ENCODE data around the gene RELL2. TPM values are rescaled to one million over a fixed set of nuclear protein-coding genes. Genes with fewer than 3 reads are reported as not detected.

RELL2 gene
- total RNA-seq, 1 donor from 2014 or later: 6.1 TPM

GRCh38 chr5:141650851-141651727 lies 14.3 kb downstream of the RELL2 start, which contains the start of gene FCHSD1:
Gene FCHSD1 (minus strand): TSS chr5:141651418. CDS start chr5:141651368, 50 bp downstream.
- H3K27ac Mint-ChIP-seq (ENCODE audit: unreplicated experiment): peak within 1 kb of the TSS; percentile 86

GRCh38 chr5:141651728-141652105 lies 14.9 kb downstream of the RELL2 start:
- H3K27ac Mint-ChIP-seq (ENCODE audit: unreplicated experiment): no peak overlapping the region
- H3K4me1 Mint-ChIP-seq (ENCODE audit: low read depth): peaks cover 20% of the 10 kb centered on the region
- no peaks in the 10 kb centered on the region for H3K27me3 Mint-ChIP-seq (ENCODE audit: low read depth)
- TF ChIP-seq CTCF (IDR thresholded peaks at IDR 0.05): no peak
- no peak for DNase-seq (ENCODE audit: low spot score)
- peak overlapping the region; percentile 99 for H3K4me3 Mint-ChIP-seq (ENCODE audit: unreplicated experiment)
- H3K9me3 Mint-ChIP-seq (ENCODE audit: low read depth): no peaks in the 10 kb centered on the region
- peaks cover 5% of the 10 kb centered on the region for H3K36me3 Mint-ChIP-seq (ENCODE audit: low read depth)

More at GRCh38 chr5:141650851-141651727, 14.3 kb downstream of the RELL2 start, which contains the start of gene FCHSD1:
- no peak for DNase-seq (ENCODE audit: low spot score)
- H3K36me3 Mint-ChIP-seq (ENCODE audit: low read depth): peaks cover 6% of the 10 kb centered on the region
- H3K9me3 Mint-ChIP-seq (ENCODE audit: low read depth): no peaks in the 10 kb centered on the region
- TF ChIP-seq CTCF (IDR thresholded peaks at IDR 0.05): peak; percentile 25
- no peaks in the 10 kb centered on the region for H3K27me3 Mint-ChIP-seq (ENCODE audit: low read depth)
- H3K4me1 Mint-ChIP-seq (ENCODE audit: low read depth): peaks cover 20% of the 10 kb centered on the region
- peak within 1 kb of the TSS; percentile 99 for H3K4me3 Mint-ChIP-seq (ENCODE audit: unreplicated experiment)

GRCh38 chr5:141654298-141654697 lies 17.5 kb downstream of the RELL2 start:
- peaks cover 3% of the 10 kb centered on the region for H3K36me3 Mint-ChIP-seq (ENCODE audit: low read depth)
- H3K4me1 Mint-ChIP-seq (ENCODE audit: low read depth): peaks cover 23% of the 10 kb centered on the region
- no peaks in the 10 kb centered on the region for H3K9me3 Mint-ChIP-seq (ENCODE audit: low read depth)
- no peak overlapping the region for H3K4me3 Mint-ChIP-seq (ENCODE audit: unreplicated experiment)
- no peak for DNase-seq (ENCODE audit: low spot score)
- no peaks in the 10 kb centered on the region for H3K27me3 Mint-ChIP-seq (ENCODE audit: low read depth)
- peak overlapping the region; percentile 54 for H3K27ac Mint-ChIP-seq (ENCODE audit: unreplicated experiment)
- TF ChIP-seq CTCF (IDR thresholded peaks at IDR 0.05): no peak

- no peaks in the 10 kb centered on the region for H3K27me3 Mint-ChIP-seq (ENCODE audit: low read depth)
- peaks cover 20% of the 10 kb centered on the region for H3K4me1 Mint-ChIP-seq (ENCODE audit: low read depth)
- no peak for TF ChIP-seq CTCF (IDR thresholded peaks at IDR 0.05)
- no peak for DNase-seq (ENCODE audit: low spot score)
- H3K27ac Mint-ChIP-seq (ENCODE audit: unreplicated experiment): no peak overlapping the region
- H3K36me3 Mint-ChIP-seq (ENCODE audit: low read depth): peaks cover 3% of the 10 kb centered on the region
- no peaks in the 10 kb centered on the region for H3K9me3 Mint-ChIP-seq (ENCODE audit: low read depth)
- H3K4me3 Mint-ChIP-seq (ENCODE audit: unreplicated experiment): no peak overlapping the region
These were observed 18.2 kb downstream of the RELL2 start for GRCh38 chr5:141655020-141655419.

GRCh38 chr5:141656396-141656795 lies 19.6 kb downstream of the RELL2 start:
- DNase-seq (ENCODE audit: low spot score): no peak
- no peaks in the 10 kb centered on the region for H3K27me3 Mint-ChIP-seq (ENCODE audit: low read depth)
- TF ChIP-seq CTCF (IDR thresholded peaks at IDR 0.05): no peak
- H3K36me3 Mint-ChIP-seq (ENCODE audit: low read depth): peaks cover 3% of the 10 kb centered on the region
- H3K9me3 Mint-ChIP-seq (ENCODE audit: low read depth): no peaks in the 10 kb centered on the region
- H3K27ac Mint-ChIP-seq (ENCODE audit: unreplicated experiment): no peak overlapping the region
- H3K4me1 Mint-ChIP-seq (ENCODE audit: low read depth): peaks cover 8% of the 10 kb centered on the region
- H3K4me3 Mint-ChIP-seq (ENCODE audit: unreplicated experiment): no peak overlapping the region
